ENCODE data around the gene ACSM6. TPM values are rescaled to one million over a fixed set of nuclear protein-coding genes. Genes with fewer than 3 reads are reported as not detected.

ACSM6 gene
- total RNA-seq, 1 donor: not detected

DNA sequence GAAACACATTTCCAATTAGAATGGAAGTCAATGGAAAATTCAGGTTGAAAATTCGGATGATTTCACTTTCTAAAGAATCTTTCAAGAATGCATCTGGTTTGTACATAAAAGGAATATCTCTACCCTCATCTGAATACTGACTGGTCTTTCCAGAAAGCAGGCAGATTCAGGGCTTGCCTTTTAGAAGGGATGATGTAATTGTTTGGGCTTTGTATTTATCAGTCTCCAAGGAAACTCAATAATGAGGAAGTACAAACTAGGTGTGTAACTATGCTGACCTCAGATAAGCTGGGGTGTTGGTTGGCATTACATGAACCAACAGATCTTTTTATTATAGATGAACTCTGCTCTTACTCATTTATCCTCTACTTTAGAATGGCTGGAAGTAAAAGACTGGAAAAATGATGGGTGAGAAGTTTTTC is 72.6 kb downstream of the ACSM6 start:
- TF ChIP-seq, protein P1, sequence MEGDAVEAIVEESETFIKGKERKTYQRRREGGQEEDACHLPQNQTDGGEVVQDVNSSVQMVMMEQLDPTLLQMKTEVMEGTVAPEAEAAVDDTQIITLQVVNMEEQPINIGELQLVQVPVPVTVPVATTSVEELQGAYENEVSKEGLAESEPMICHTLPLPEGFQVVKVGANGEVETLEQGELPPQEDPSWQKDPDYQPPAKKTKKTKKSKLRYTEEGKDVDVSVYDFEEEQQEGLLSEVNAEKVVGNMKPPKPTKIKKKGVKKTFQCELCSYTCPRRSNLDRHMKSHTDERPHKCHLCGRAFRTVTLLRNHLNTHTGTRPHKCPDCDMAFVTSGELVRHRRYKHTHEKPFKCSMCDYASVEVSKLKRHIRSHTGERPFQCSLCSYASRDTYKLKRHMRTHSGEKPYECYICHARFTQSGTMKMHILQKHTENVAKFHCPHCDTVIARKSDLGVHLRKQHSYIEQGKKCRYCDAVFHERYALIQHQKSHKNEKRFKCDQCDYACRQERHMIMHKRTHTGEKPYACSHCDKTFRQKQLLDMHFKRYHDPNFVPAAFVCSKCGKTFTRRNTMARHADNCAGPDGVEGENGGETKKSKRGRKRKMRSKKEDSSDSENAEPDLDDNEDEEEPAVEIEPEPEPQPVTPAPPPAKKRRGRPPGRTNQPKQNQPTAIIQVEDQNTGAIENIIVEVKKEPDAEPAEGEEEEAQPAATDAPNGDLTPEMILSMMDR (IDR thresholded peaks at IDR 0.05; ENCODE audit: insufficient read depth, low read length): no peak
- no peak overlapping the region for H3K4me3 ChIP-seq (ENCODE audit: low read depth, low read length)
- peak; percentile 75 for DNase-seq (ENCODE audit: low read depth)

DNA sequence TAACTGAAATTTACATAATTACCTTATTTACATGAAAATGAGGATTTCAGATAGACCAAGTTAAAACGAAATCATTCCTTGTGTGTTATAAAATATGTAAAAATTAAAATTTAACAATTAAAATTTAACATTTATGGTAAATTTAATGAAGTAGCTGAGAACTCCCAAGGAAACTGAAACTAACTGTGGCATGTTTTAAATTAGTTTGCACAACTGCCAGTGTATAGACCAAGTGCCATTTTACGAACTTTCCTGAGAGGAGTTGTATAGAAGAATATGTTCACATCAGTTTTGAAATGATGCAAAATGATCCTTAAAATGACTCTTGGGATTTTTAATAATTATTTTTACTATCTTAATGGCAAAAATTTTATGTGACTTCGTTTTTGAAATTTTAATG is 73.2 kb downstream of the ACSM6 start:
- no peak for DNase-seq (ENCODE audit: low read depth)
- TF ChIP-seq, protein P1 (IDR thresholded peaks at IDR 0.05; ENCODE audit: insufficient read depth, low read length): no peak
- H3K4me3 ChIP-seq (ENCODE audit: low read depth, low read length): no peak overlapping the region

DNA sequence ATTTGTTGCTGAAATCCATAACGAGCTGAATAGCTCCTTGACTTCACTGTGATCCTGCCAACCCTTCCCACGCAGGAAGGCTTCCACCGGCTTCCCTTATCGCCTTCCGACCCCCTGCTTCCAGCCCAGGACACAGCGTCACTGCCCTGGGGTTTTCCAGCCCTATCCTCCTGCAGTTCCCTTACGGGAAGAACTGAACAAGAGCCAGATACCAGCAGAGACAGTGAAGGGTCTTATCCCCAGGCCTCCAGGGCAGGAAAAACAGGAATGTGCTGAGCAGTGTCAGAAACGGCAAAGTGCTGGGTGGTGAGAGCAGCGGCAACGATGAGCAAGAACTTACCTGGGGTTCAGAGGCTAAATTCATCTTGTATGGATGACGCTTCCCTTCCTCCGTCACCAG is 74.4 kb downstream of the ACSM6 start:
- TF ChIP-seq, protein P1 (IDR thresholded peaks at IDR 0.05; ENCODE audit: insufficient read depth, low read length): no peak
- DNase-seq (ENCODE audit: low read depth): peak; percentile 55
- H3K4me3 ChIP-seq (ENCODE audit: low read depth, low read length): no peak overlapping the region

DNA sequence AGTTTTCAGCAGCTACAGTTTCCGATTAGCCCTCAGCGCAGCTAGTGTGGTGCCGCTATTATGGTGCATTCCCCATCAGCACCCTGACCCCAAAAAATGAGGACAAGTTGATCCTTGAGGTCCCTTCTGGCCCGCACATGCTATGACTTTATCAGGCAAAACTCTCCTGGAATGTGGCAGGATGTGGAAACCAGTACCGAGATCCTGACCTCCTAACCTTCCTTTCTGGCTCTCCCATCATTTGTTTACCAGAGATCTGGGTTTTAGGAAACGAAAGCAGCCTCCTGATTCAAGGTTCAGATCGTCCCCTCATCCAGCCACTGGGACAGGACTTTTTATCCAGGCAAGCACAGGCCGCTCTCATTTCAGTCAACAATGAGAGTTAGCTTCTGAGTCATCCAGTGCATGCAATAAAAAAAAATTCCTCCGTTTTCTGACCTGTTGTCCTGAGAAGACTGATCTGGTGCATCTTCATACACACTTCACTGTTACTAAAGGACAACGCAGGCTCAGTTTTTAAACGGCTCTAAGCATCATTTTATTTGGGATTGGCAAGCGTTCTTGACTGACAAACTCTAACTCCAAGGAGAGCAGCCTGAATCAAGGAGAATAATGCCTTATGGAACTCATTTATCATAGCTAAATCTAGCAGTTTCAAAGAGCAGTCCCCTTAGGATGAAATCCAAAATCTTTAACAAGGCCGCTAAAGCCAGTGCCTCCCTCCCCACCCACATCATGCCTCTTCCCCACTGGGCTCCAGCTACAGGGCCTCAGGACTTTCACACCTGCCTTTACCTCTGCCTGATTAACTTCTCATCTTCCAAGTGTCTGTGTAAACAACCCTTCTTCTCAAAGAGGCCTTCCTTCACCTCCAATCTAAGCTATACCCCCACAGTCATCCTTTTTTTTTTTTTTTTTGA is 79.6 kb downstream of the ACSM6 start:
- no peak overlapping the region for H3K4me3 ChIP-seq (ENCODE audit: low read depth, low read length)
- TF ChIP-seq, protein P1 (IDR thresholded peaks at IDR 0.05; ENCODE audit: insufficient read depth, low read length): no peak
- peak; percentile 72 for DNase-seq (ENCODE audit: low read depth)

DNA sequence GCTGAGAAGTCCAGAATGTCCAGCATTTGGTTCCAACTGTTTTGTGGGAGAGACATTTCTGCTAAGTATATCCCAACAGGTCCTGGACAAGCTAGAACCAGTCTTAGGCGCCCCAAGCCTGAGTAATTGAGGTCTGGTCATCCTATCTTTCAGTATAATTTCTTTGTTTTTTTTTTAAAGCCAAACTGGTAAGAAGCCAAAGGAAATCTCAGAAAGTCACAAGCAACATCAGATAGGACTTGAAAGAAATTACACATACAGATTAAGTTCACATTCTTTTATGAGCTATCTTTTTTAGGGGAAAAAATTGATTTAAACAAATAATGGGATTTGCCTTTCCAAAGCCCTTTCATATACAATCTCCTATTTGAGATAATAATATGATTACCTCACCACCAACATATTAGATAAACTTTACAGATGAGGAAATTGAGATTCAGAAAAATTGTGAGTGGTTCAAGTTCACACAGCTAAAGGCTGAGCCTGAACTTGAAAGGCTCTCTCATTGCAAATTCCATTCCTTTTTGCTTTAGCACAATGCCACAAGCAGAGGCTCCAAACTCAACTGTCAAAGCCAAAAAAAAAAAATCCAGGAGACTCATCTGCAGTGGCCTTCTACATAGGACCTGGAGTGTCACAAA is 81.8 kb downstream of the ACSM6 start:
- no peak overlapping the region for H3K4me3 ChIP-seq (ENCODE audit: low read depth, low read length)
- peak; percentile 90 for DNase-seq (ENCODE audit: low read depth)
- TF ChIP-seq, protein P1 (IDR thresholded peaks at IDR 0.05; ENCODE audit: insufficient read depth, low read length): no peak

DNA sequence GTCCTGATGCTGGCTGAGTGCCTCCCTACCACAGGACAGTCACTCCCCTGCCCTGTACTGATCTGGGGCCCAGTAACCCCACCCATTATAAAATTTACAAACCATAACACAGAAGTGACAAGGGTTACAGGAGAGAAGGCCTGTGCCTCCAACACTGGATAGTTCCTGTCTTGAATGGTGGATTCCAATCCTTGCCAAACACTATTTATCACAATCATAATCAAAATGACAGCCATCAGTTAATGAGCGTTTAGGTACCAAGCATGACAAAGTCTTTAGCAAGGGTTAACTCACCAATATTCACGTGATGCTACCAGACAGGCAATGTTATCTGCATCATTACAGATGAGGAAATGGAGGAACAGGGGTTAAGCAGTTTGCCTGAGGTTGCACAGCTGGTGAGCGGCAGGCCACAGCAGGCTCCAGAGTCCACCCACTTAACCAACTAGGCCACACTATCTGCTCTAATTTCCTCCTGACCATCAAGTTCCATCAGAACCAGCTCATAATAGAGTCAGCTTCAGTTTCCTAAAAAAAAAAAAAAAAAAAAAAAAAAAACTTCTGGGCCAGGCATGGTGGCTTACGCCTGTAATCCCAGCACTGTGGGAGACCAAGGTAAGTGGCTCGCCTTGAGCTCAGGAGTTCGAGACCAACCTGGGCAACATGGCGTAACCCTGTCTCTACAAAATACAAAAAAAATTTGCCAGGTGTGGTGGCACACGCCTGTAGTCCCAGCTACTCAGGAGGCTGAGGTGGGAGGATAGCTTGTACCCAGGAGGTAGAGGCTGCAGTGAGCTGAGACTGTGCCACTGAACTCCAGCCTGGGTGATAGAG is 82.5 kb downstream of the ACSM6 start:
- H3K4me3 ChIP-seq (ENCODE audit: low read depth, low read length): no peak overlapping the region
- TF ChIP-seq, protein P1 (IDR thresholded peaks at IDR 0.05; ENCODE audit: insufficient read depth, low read length): no peak
- no peak for DNase-seq (ENCODE audit: low read depth)
